Neural crest cell (in vitro differentiated cells): ENCODE results near the gene HSPBP1. TPM values are rescaled to one million over a fixed set of nuclear protein-coding genes. Genes with fewer than 3 reads are reported as not detected.
A peak's percentile ranks its signal among the peaks of the same experiment; 100 is the strongest.

ENCODE experiments used
- DNase-seq: peaks from one replicate; pipeline ENCODE4 v3.0.0; 2021; ENCODE audit warnings: low read depth, mixed read lengths, low spot score
- H3K27ac Mint-ChIP-seq: one replicate; pipeline ENCODE4 v1.8.0; 2021; ENCODE audit warnings: mild to moderate bottlenecking, mixed read lengths; ENCODE audit not compliant: unreplicated experiment
- H3K27me3 Mint-ChIP-seq: 2 replicates; pipeline ENCODE4 v1.8.0; 2021; ENCODE audit warnings: low read depth, mild to moderate bottlenecking, mixed read lengths
- H3K36me3 Mint-ChIP-seq: 2 replicates; pipeline ENCODE4 v1.8.0; 2021; ENCODE audit warnings: low read depth, mild to moderate bottlenecking, mixed read lengths
- H3K4me1 Mint-ChIP-seq: 2 replicates; pipeline ENCODE4 v1.8.0; 2021; ENCODE audit warnings: mixed read lengths
- H3K4me3 Mint-ChIP-seq: one replicate; pipeline ENCODE4 v1.8.0; 2021; ENCODE audit warnings: mild to moderate bottlenecking, mixed read lengths
- H3K9me3 Mint-ChIP-seq: 2 replicates; pipeline ENCODE4 v1.8.0; 2021; ENCODE audit warnings: mixed read lengths
- total RNA-seq: library from RNA; stranded (reverse); gene quantifications from 2 replicates; pipeline ENCODE4 v1.2.1, GENCODE V29; 2021
- TF ChIP-seq, protein P1 (sequence below): fragments of 200-600 bp; sonication (generic); conservative IDR thresholded peaks from 2 replicates; pipeline ENCODE4 v1.5.0; 2021; ENCODE audit warnings: antibody characterized with exemption, mild to moderate bottlenecking

The HSPBP1 gene
- total RNA-seq, 1 donor from 2014 or later: 54.7 TPM

DNA sequence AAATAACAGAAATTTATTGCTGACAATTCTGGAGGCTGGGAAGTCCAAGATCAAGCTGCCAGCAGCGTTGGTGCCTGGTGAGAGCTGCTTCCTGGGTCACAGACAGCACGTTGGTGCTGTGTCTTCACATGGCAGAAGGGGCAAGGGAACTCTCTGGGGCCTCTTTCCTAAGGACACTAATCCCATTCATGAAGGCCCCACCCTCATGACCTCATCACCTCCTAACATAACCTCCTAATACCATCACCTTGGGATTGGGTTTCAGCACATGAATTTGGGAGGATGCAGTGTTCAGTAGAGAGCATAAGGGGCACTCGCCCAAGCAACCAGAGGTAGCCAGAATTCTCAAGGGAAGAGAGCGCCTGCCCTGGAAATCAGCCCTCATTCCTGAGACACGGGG, 29.5 kb upstream of the HSPBP1 start:
- H3K4me1 Mint-ChIP-seq: peaks cover 24% of the 10 kb centered on the region
- H3K36me3 Mint-ChIP-seq: peaks cover 15% of the 10 kb centered on the region
- TF ChIP-seq, protein P1, sequence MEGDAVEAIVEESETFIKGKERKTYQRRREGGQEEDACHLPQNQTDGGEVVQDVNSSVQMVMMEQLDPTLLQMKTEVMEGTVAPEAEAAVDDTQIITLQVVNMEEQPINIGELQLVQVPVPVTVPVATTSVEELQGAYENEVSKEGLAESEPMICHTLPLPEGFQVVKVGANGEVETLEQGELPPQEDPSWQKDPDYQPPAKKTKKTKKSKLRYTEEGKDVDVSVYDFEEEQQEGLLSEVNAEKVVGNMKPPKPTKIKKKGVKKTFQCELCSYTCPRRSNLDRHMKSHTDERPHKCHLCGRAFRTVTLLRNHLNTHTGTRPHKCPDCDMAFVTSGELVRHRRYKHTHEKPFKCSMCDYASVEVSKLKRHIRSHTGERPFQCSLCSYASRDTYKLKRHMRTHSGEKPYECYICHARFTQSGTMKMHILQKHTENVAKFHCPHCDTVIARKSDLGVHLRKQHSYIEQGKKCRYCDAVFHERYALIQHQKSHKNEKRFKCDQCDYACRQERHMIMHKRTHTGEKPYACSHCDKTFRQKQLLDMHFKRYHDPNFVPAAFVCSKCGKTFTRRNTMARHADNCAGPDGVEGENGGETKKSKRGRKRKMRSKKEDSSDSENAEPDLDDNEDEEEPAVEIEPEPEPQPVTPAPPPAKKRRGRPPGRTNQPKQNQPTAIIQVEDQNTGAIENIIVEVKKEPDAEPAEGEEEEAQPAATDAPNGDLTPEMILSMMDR: no peak
- H3K4me3 Mint-ChIP-seq: no peak overlapping the region
- DNase-seq: no peak
- no peak overlapping the region for H3K27ac Mint-ChIP-seq
- H3K27me3 Mint-ChIP-seq: no peaks in the 10 kb centered on the region
- H3K9me3 Mint-ChIP-seq: no peaks in the 10 kb centered on the region

DNA sequence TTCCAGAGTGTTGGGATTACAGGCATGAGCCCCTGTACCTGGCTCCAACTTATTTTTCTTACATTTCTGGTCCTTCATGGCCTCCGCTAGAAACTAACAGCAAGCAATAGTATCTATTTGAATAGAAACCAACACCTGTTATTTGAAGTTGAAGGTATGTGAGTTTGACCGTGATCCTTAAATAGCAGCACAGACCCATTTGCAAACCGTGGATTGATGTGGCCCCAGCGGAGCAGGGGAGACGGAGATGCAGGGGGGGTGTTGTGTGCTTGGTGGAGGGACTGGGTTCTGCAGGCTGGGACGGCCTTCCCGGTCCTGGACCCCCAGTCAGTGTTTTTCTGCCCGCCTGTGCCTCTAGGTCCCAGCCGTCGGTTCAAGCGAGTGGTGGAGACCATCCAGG, 28.4 kb upstream of the HSPBP1 start:
- H3K9me3 Mint-ChIP-seq: no peaks in the 10 kb centered on the region
- peaks cover 20% of the 10 kb centered on the region for H3K4me1 Mint-ChIP-seq
- DNase-seq: no peak
- H3K36me3 Mint-ChIP-seq: peaks cover 15% of the 10 kb centered on the region
- H3K4me3 Mint-ChIP-seq: no peak overlapping the region
- H3K27ac Mint-ChIP-seq: no peak overlapping the region
- TF ChIP-seq, protein P1: no peak
- H3K27me3 Mint-ChIP-seq: no peaks in the 10 kb centered on the region

DNA sequence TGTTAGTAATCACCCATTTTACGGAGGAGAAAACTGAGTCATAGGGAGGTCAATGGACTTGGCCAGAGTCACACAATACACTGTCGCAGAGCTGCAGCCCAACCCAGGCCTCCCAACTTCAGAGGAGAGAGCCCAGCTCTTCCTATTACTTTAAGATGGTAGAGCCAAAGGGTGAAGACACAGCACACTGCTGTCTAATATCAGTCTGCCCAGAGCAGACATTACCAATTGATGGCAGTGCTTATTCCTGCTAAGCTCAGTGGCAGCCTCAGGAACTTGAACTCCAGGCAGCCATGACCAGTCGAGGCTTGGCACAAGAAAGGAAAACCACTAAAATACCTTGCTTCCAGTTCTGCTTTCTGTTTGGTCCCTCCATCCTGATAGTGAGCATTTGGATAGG, 26.8 kb upstream of the HSPBP1 start:
- TF ChIP-seq, protein P1: no peak
- Mint-ChIP-seq H3K27ac (no peak overlapping the region), H3K36me3 (peaks cover 15% of the 10 kb centered on the region)

DNA sequence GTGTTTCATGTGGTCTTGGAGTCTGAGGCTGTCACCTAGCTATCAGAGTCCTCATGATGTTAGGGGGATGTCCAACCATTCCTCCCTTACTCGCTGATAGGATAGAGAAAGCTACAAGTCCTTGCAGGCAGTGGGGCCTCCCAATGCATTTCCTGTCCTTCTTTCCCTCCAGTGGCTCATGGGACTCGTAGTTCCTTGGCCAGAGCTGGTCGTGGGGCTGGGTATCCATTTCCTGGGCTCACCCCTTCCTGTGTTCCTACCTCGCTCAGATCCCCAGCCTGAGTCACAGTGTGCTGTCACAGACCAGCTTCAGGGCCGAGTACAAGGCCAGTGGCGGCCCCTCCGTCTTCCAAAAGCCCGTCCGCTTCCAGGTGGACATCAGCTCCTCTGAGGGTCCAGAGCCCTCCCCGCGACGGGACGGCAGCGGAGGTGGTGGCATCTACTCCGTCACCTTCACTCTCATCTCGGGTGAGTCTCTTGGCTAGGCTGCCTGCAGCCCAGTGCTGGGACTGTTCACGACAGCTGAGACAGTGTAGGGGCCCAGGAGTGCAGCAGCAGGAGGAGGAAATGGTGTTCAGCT, 26.2 kb upstream of the HSPBP1 start:
- H3K27ac Mint-ChIP-seq: no peak overlapping the region
- no peak for DNase-seq

More for the DNA sequence above, 26.8 kb upstream of the HSPBP1 start:
- Mint-ChIP-seq H3K4me1 (peaks cover 20% of the 10 kb centered on the region), H3K9me3 (no peaks in the 10 kb centered on the region), H3K4me3 (no peak overlapping the region), H3K27me3 (no peaks in the 10 kb centered on the region)
- DNase-seq: no peak

DNA sequence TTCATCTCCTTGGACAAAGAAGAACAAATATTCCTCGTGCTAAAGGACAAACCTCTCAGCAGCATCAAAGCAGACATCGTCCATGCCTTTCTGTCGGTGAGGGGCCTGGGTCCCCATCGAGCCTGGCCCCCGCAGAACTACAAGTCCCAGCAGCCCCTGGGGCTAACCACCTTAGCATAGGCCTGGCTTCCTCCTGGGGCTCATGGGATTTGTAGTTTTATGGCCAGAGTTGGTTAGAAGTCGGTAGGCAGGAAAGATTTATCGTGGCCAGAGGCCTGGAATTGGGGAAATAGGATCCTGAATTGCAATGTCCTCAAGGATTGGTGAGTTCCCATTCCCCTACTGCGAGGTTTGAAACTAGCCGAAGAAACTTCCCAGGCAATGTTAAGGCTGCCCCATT, 25.6 kb upstream of the HSPBP1 start:
- peaks cover 15% of the 10 kb centered on the region for H3K36me3 Mint-ChIP-seq
- no peaks in the 10 kb centered on the region for H3K9me3 Mint-ChIP-seq
- TF ChIP-seq, protein P1: no peak
- H3K27ac Mint-ChIP-seq: peak overlapping the region; percentile 62
- peak overlapping the region; percentile 81 for H3K4me3 Mint-ChIP-seq
- H3K27me3 Mint-ChIP-seq: no peaks in the 10 kb centered on the region
- peaks cover 32% of the 10 kb centered on the region for H3K4me1 Mint-ChIP-seq
- no peak for DNase-seq

More for the DNA sequence above, 26.2 kb upstream of the HSPBP1 start:
- H3K4me3 Mint-ChIP-seq: no peak overlapping the region
- no peaks in the 10 kb centered on the region for H3K9me3 Mint-ChIP-seq
- no peaks in the 10 kb centered on the region for H3K27me3 Mint-ChIP-seq
- H3K36me3 Mint-ChIP-seq: peaks cover 15% of the 10 kb centered on the region
- TF ChIP-seq, protein P1: no peak
- peaks cover 27% of the 10 kb centered on the region for H3K4me1 Mint-ChIP-seq
